Vagina (tissue), 2 donors: ENCODE data around the gene ROCK2. TPM values are rescaled to one million over a fixed set of nuclear protein-coding genes. Genes with fewer than 3 reads are reported as not detected.

ENCODE experiments used
- DNase-seq, 2 donors: peaks; one replicate each; pipeline ENCODE4 v3.0.0-alpha.2; 2017; ENCODE audit errors: extremely low spot score in 2 of 2
- H3K27ac ChIP-seq: fragments of 200-600 bp; sonication (generic); one replicate; pipeline ENCODE4 v1.5.1; 2019
- H3K27me3 ChIP-seq: fragments of 200-600 bp; sonication (generic); one replicate; pipeline ENCODE4 v1.5.1; 2019
- H3K36me3 ChIP-seq, 2 donors: fragments of 200-600 bp; sonication (generic); one replicate each; pipeline ENCODE4 v1.5.1; 2017 to 2019
- H3K4me1 ChIP-seq: fragments of 200-600 bp; sonication (generic); one replicate; pipeline ENCODE4 v1.5.1; 2019
- H3K4me3 ChIP-seq, 2 donors: fragments of 200-600 bp; sonication (generic); 1 replicate in 1 of 2; 2 replicates in 1 of 2; pipeline ENCODE4 v1.5.1; 2016 to 2019
- H3K9me3 ChIP-seq: fragments of 200-600 bp; sonication (generic); one replicate; pipeline ENCODE4 v1.5.1; 2019
- CTCF ChIP-seq, 3 experiments: fragments of 450-650 bp in 2 of 3; fragments of 200-600 bp in 1 of 3; sonication (generic) in 1 of 3; IDR thresholded peaks; one replicate each; pipeline ENCODE4 v1.5.1; 2017 to 2019; ENCODE audit warnings: antibody characterized with exemption in 3 of 3, mild to moderate bottlenecking in 2 of 3, moderate library complexity in 2 of 3
- POLR2A ChIP-seq, 2 donors: fragments of 450-650 bp; IDR thresholded peaks; one replicate each; pipeline ENCODE4 v1.6.1; 2017; ENCODE audit warnings: antibody characterized with exemption in 2 of 2, mild to moderate bottlenecking in 2 of 2, moderate library complexity in 2 of 2
- POLR2AphosphoS5 ChIP-seq, 2 donors: sonication (generic); formaldehyde crosslinking; IDR thresholded peaks; one replicate each; pipeline ENCODE4 v1.9.0; 2017; ENCODE audit warnings: antibody characterized with exemption in 2 of 2, mild to moderate bottlenecking in 2 of 2, low read depth in 1 of 2; ENCODE audit not compliant: insufficient read depth in 1 of 2
- intact Hi-C: fragments of 100-400 bp; cut with DNase I; formaldehyde crosslinking; loops from one replicate; pipeline ENCODE4 v1.15.1; 2023
- total RNA-seq: library from RNA; depleted of rRNA; stranded (reverse); fragments of >200 nt; gene quantifications from one replicate; pipeline ENCODE4 v1.2.3, GENCODE V29; 2016

The ROCK2 gene
- total RNA-seq, 1 donor from 2014 or later = 49.4 TPM

GRCh38 chr2:11242542-11243174 lies 101.8 kb downstream of the ROCK2 start:
- Histone ChIP-seq H3K4me1 (no peaks in the 10 kb centered on the region), H3K27ac (no peak overlapping the region), H3K9me3 (no peaks in the 10 kb centered on the region), H3K27me3 (no peaks in the 10 kb centered on the region), H3K4me3 (no peak overlapping the region), H3K36me3 (no peaks in the 10 kb centered on the region)
- intact Hi-C loops = no loop called here
- DNase-seq = no peak
- TF ChIP-seq POLR2A (IDR thresholded peaks at IDR 0.05) = no peak
- TF ChIP-seq POLR2AphosphoS5 (IDR thresholded peaks at IDR 0.05; ENCODE audit: insufficient read depth in 1 of 2, low read depth in 1 of 2) = no peak
- TF ChIP-seq CTCF (IDR thresholded peaks at IDR 0.05) = no peak

GRCh38 chr2:11241412-11242203 lies 102.8 kb downstream of the ROCK2 start:
- Histone ChIP-seq H3K4me3 (no peak overlapping the region), H3K27ac (no peak overlapping the region), H3K9me3 (no peaks in the 10 kb centered on the region), H3K4me1 (peaks cover under 1% of the 10 kb centered on the region), H3K36me3 (no peaks in the 10 kb centered on the region), H3K27me3 (no peaks in the 10 kb centered on the region)
- intact Hi-C loops = no loop called here
- DNase-seq = no peak
- TF ChIP-seq POLR2AphosphoS5 (IDR thresholded peaks at IDR 0.05; ENCODE audit: insufficient read depth in 1 of 2, low read depth in 1 of 2) = no peak

DNA sequence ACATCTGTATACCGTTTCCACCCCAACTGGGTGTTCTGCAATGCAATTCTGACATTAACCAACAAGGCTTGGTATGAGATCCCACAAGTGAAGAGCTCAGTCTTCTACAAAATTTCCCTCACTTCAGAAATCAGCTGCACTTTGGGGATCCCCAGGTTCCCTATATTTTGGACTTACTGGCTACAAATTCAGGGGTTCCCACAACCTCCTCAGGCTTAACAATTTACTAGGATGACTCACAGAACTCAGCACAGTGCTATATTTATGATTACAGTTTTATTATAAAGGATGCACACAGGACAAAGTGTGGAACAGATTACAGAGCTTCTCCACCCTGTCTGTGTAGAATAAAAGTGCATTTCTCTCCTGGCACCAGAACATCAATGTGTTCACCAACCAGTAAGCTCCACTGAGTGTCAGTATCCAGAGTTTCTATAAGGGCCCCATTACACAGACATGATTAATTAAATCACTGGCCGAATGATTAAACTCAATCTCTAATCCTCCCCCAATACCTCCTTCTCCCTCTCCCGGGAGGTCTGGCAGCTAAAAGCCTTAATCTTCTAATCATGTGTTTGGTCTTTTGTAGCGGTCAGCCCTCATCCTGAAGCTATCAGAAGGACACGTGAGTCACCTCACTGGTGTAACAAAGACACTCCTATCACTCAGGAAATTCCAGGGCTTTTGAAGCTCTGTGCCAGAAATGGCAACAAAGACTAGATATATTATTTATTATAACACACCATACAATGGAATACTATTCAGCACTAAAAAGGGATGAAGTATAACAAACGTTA lies 104.6 kb downstream of the ROCK2 start:
- Histone ChIP-seq H3K4me1 (peaks cover 10% of the 10 kb centered on the region), H3K9me3 (no peaks in the 10 kb centered on the region), H3K27me3 (no peaks in the 10 kb centered on the region), H3K36me3 (no peaks in the 10 kb centered on the region), H3K27ac (no peak overlapping the region), H3K4me3 (no peak overlapping the region)
- intact Hi-C loops = loop anchor here (5.0 kb wide), 1 partner anchor 172 kb away; no protein-coding TSS in a partner anchor
- DNase-seq = no peak
- no peak for TF ChIP-seq CTCF (IDR thresholded peaks at IDR 0.05)
- no peak for TF ChIP-seq POLR2AphosphoS5 (IDR thresholded peaks at IDR 0.05; ENCODE audit: insufficient read depth in 1 of 2, low read depth in 1 of 2)
- no peak for TF ChIP-seq POLR2A (IDR thresholded peaks at IDR 0.05)

GRCh38 chr2:11239147-11239546 lies 105.3 kb downstream of the ROCK2 start:
- intact Hi-C loops = loop anchor here (5.0 kb wide), 1 partner anchor 173 kb away; no protein-coding TSS in a partner anchor
- H3K27me3 ChIP-seq = no peaks in the 10 kb centered on the region
- DNase-seq = no peak

More at GRCh38 chr2:11239147-11239546, 105.3 kb downstream of the ROCK2 start:
- H3K4me1 ChIP-seq = peaks cover 10% of the 10 kb centered on the region
- H3K4me3 ChIP-seq = no peak overlapping the region
- no peak for TF ChIP-seq POLR2A (IDR thresholded peaks at IDR 0.05)
- no peak for TF ChIP-seq POLR2AphosphoS5 (IDR thresholded peaks at IDR 0.05; ENCODE audit: insufficient read depth in 1 of 2, low read depth in 1 of 2)
- no peak for TF ChIP-seq CTCF (IDR thresholded peaks at IDR 0.05)
- no peaks in the 10 kb centered on the region for H3K36me3 ChIP-seq
- H3K27ac ChIP-seq = no peak overlapping the region
- H3K9me3 ChIP-seq = no peaks in the 10 kb centered on the region
